Spinal cord (tissue), 10 donors: ENCODE data around the gene KDM1A. TPM values are rescaled to one million over a fixed set of nuclear protein-coding genes. Genes with fewer than 3 reads are reported as not detected.

ENCODE experiments used
- DNase-seq, 6 donors: peaks; one replicate each; pipeline versions ENCODE4 v3.0.0 to v3.0.0-alpha.2; 2013 to 2015; ENCODE audit warnings: low spot score in 6 of 6, low read depth in 4 of 6
- H3K27ac ChIP-seq: one replicate; pipeline ENCODE4 v1.5.1; 2013; ENCODE audit warnings: low read depth, low read length, control low read depth
- H3K27me3 ChIP-seq: one replicate; pipeline ENCODE4 v1.6.1; 2013; ENCODE audit warnings: low read length; ENCODE audit not compliant: control insufficient read depth, insufficient read depth
- H3K36me3 ChIP-seq: one replicate; pipeline ENCODE4 v1.6.1; 2013; ENCODE audit warnings: low read length; ENCODE audit not compliant: control insufficient read depth, insufficient read depth
- H3K4me1 ChIP-seq: one replicate; pipeline ENCODE4 v1.6.1; 2013; ENCODE audit warnings: low read length; ENCODE audit not compliant: control insufficient read depth, insufficient read depth
- H3K4me3 ChIP-seq: one replicate; pipeline ENCODE4 v1.5.1; 2013; ENCODE audit warnings: low read depth, low read length, control low read depth
- H3K9me3 ChIP-seq: one replicate; pipeline ENCODE4 v1.6.1; 2013; ENCODE audit warnings: low read length; ENCODE audit not compliant: control insufficient read depth, insufficient read depth
- WGBS: methylation state at CpG from one replicate; pipeline ENCODE4 v1.1.5; 2013; ENCODE audit warnings: missing lambda C conversion rate; ENCODE audit not compliant: insufficient coverage; 5-methylcytosine and 5-hydroxymethylcytosine counted together
- polyA plus RNA-seq, 2 donors: library from polyadenylated mRNA; unstranded; fragments of 120-200 nt; gene quantifications; one replicate each; pipeline ENCODE4 v1.2.1, GENCODE V29; 2013; ENCODE audit not compliant: insufficient read length in 2 of 2
- total RNA-seq, 2 donors: library from RNA; depleted of rRNA in 1 of 2; stranded (reverse); fragments of 120-200 nt in 1 of 2; fragments of >200 nt in 1 of 2; gene quantifications; one replicate each; pipeline versions ENCODE4 v1.2.3 to v1.2.4, GENCODE V29; 2013 to 2014
- donor health status: healthy.

Gene KDM1A
- total and polyA plus RNA-seq, 4 donors = 107 to 129 (median 123) TPM

- Histone ChIP-seq H3K9me3 (no peaks in the 10 kb centered on the region), H3K4me1 (no peaks in the 10 kb centered on the region), H3K27ac (no peak overlapping the region), H3K4me3 (no peak overlapping the region), H3K36me3 (peaks cover 6% of the 10 kb centered on the region), H3K27me3 (no peaks in the 10 kb centered on the region)
- 33% methylated on average over 6 of the region's 12 CpGs for WGBS
- DNase-seq = peak; percentile 62 to 95 (median 70)
These were observed 79.3 kb downstream of the KDM1A start for GRCh38 chr1:23098463-23099170.

- Histone ChIP-seq H3K4me1 (no peaks in the 10 kb centered on the region), H3K36me3 (peaks cover under 1% of the 10 kb centered on the region), H3K27ac (no peak overlapping the region), H3K9me3 (no peaks in the 10 kb centered on the region), H3K4me3 (no peak overlapping the region), H3K27me3 (no peaks in the 10 kb centered on the region)
- no peak for DNase-seq
- whole genome bisulfite sequencing = no CpG with 5 or more reads among the region's 1 CpG
These were observed 79.9 kb downstream of the KDM1A start for GRCh38 chr1:23099171-23099536.

GRCh38 chr1:23100074-23100748 is 80.9 kb downstream of the KDM1A start:
- WGBS = no CpG with 5 or more reads among the region's 3 CpGs
- Histone ChIP-seq H3K27ac (no peak overlapping the region), H3K27me3 (no peaks in the 10 kb centered on the region), H3K9me3 (no peaks in the 10 kb centered on the region), H3K4me3 (no peak overlapping the region), H3K36me3 (no peaks in the 10 kb centered on the region), H3K4me1 (no peaks in the 10 kb centered on the region)
- DNase-seq = no peak

- no peak overlapping the region for H3K27ac ChIP-seq
- no peaks in the 10 kb centered on the region for H3K9me3 ChIP-seq
- H3K36me3 ChIP-seq = no peaks in the 10 kb centered on the region
- H3K4me3 ChIP-seq = no peak overlapping the region
- H3K4me1 ChIP-seq = no peaks in the 10 kb centered on the region
- WGBS = 90% methylated on average over 3 of the region's 3 CpGs
- DNase-seq = no peak
- H3K27me3 ChIP-seq = no peaks in the 10 kb centered on the region
These were observed 82.0 kb downstream of the KDM1A start for GRCh38 chr1:23101101-23101827.

- Histone ChIP-seq H3K27ac (no peak overlapping the region), H3K9me3 (no peaks in the 10 kb centered on the region), H3K36me3 (no peaks in the 10 kb centered on the region), H3K4me1 (no peaks in the 10 kb centered on the region), H3K27me3 (no peaks in the 10 kb centered on the region), H3K4me3 (no peak overlapping the region)
- no peak for DNase-seq
- 100% methylated on average over 1 of the region's 2 CpGs for WGBS
These were observed 82.6 kb downstream of the KDM1A start for GRCh38 chr1:23101887-23102286.

- no peak for DNase-seq
- Histone ChIP-seq H3K36me3 (no peaks in the 10 kb centered on the region), H3K27me3 (no peaks in the 10 kb centered on the region), H3K27ac (no peak overlapping the region), H3K9me3 (no peaks in the 10 kb centered on the region), H3K4me1 (no peaks in the 10 kb centered on the region), H3K4me3 (no peak overlapping the region)
- WGBS = no CpG with 5 or more reads among the region's 1 CpG
These were observed 83.0 kb downstream of the KDM1A start for GRCh38 chr1:23102289-23102688.

- 80% methylated on average over 9 of the region's 10 CpGs for WGBS
- H3K36me3 ChIP-seq = peaks cover under 1% of the 10 kb centered on the region
- H3K27me3 ChIP-seq = no peaks in the 10 kb centered on the region
- H3K9me3 ChIP-seq = no peaks in the 10 kb centered on the region
- H3K27ac ChIP-seq = no peak overlapping the region
- H3K4me3 ChIP-seq = no peak overlapping the region
- H3K4me1 ChIP-seq = no peaks in the 10 kb centered on the region
- DNase-seq = no peak
These were observed 84.0 kb downstream of the KDM1A start for GRCh38 chr1:23103001-23103889.

GRCh38 chr1:23108918-23109533 is 89.8 kb downstream of the KDM1A start:
- Histone ChIP-seq H3K27ac (no peak overlapping the region), H3K4me3 (no peak overlapping the region), H3K36me3 (peaks cover 4% of the 10 kb centered on the region), H3K9me3 (no peaks in the 10 kb centered on the region), H3K4me1 (no peaks in the 10 kb centered on the region), H3K27me3 (no peaks in the 10 kb centered on the region)
- 100% methylated on average over 1 of the region's 4 CpGs for WGBS
- no peak for DNase-seq

- H3K4me1 ChIP-seq = no peaks in the 10 kb centered on the region
- WGBS = no CpG with 5 or more reads among the region's 5 CpGs
- H3K27ac ChIP-seq = no peak overlapping the region
- no peaks in the 10 kb centered on the region for H3K9me3 ChIP-seq
- no peaks in the 10 kb centered on the region for H3K27me3 ChIP-seq
- H3K36me3 ChIP-seq = peaks cover 4% of the 10 kb centered on the region
- DNase-seq = no peak
- H3K4me3 ChIP-seq = no peak overlapping the region
These were observed 91.1 kb downstream of the KDM1A start for GRCh38 chr1:23110391-23110790.
